GM03348 (cell line): ENCODE data around the gene HOXA10.
A peak's percentile ranks its signal among the peaks of the same experiment; 100 is the strongest.

ENCODE experiments used
- DNase-seq: peaks from one replicate; pipeline ENCODE4 v3.0.0; 2012; ENCODE audit warnings: low spot score

Gene HOXA10

DNA sequence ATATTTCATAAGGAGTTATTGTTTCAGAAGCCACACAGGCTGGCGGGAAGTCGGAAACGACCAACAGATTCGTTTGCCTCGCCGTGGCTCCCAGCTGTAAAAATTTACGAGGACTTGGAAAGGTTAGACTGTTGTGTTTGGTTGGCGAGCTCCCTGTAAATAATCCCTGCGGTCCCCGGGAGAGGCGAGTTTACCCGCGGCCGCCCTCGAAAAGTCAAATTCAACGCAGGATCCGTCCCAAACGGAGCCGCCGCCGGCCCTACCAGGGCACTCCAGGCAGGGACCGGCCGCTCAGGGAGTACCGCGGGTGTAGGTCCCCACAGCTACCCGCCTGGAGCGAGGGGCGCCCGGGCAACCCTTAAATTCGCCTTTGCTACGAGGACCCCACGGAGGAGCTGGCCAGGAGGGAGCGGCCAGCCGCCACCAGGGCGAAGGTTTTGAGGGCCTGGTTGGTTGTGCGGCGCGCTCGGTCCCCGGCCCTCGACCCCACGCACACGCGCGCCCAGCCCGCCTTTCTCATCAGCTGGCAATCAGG lies 8.1 kb downstream of the HOXA10 start:
- peak; percentile 31 for DNase-seq

DNA sequence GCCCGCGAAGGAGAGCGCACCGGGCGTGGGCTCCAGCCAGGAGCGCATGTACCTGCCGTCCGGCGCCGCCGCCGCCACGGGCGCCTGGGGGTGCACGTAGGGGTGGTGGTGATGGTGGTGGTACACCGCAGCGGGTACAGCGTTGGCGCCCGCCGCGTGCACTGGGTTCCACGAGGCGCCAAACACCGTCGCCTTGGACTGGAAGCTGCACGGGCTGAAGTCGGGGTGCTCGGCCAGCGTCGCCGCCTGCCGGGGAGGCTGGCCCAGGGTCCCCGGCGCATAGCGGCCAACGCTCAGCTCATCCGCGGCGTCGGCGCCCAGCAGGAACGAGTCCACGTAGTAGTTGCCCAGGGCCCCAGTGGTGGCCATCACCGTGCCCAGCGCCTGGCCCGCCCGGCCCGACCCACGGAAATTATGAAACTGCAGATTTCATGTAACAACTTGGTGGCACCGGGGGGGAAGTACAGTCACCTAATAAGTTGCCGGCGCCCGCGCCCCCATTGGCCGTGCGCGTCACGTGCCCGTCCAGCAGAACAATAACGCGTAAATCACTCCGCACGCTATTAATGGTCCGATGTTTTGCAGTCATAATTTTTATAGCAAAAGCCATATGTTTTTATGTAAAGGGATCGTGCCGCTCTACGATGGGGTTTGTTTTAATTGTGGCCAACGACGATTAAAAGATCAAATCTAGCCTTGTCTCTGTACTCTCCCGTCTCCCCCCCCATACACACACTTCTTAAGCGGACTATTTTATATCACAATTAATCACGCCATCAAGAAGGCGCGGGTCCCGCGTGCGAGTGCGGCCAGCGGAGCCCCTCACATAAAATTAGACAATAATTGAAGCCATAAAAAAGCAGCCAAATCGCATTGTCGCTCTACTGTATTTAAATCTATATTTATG lies 8.8 kb downstream of the HOXA10 start, which contains the start of gene HOXA9:
TSS of gene HOXA9 (minus strand) at position 449 of the 907 bp plus-strand sequence. CDS start at position 369, 80 bp downstream.
- DNase-seq: peak; percentile 91

DNA sequence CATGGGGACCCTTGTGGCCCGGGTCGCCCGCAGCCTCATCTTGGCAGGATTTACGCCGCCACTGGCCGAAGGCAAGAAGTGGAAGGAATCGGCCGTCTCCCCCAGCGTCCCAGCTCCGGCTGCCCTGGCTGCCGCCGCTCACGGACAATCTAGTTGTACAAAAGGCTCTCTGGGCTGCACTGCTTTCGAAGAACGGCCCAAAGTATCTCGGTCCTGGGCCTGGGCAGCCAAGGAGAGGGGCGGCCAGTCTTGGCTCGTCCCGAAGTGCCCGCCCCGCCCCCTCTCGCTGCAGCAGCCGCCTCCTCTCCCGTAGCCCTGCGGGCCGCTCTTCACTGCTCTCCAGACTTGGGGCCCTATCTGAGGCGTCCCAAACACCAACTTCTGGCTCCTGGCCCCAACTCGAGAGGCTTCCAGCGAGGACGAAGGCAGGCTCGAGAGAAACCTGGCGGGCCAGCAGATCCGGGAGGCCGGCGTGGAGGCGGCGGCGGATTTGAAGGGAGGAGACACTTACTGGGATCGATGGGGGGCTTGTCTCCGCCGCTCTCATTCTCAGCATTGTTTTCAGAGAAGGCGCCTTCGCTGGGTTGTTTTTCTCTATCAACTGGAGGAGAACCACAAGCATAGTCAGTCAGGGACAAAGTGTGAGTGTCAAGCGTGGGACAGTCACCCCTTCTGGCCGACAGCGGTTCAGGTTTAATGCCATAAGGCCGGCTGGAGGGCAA lies 9.6 kb downstream of the HOXA10 start:
- DNase-seq: peak; percentile 65

DNA sequence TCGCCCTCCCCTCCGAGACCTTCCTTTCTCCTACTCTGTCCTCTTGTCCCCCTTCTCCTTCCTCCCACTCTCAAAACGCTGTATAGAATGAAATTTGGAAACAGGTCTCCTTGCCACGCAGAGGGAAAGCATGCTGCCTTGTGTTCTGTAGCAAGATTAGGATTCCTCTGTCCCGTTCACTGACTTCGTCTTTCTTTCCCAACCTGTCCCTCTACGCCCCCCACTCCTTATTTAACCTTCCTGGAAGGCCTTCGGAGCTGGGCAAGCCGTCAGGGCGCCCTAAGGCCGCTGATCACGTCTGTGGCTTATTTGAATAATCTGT lies 10.1 kb downstream of the HOXA10 start:
- DNase-seq: no peak

DNA sequence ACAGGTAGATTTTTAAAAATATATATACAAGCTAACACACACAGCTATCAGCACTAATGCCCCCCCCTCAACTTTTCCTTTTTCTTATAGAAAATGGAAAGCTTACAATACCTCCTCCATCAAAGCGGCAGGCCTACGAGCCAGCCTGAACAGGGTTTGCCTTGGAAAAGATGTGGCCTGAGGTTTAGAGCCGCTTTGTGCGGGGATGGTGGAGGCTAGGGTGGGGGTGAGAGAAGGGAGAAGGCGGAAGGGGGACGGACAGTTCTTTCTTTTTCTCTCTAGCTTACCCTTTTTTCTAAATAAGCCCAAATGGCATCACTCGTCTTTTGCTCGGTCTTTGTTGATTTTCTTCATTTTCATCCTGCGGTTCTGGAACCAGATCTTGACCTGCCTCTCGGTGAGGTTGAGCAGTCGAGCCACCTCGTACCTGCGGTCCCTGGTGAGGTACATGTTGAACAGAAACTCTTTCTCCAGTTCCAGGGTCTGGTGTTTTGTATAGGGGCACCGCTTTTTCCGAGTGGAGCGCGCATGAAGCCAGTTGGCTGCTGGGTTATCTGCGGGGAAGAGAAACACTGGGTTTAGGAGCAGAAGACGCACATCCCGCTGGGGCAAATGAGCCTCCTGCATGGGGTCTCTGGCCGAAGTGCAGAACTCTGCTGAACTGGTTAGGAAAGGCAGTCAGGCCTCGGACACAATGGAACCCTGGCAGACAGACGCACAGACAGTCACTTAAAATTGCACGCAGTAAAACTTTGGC lies 10.7 kb downstream of the HOXA10 start:
- no peak for DNase-seq

DNA sequence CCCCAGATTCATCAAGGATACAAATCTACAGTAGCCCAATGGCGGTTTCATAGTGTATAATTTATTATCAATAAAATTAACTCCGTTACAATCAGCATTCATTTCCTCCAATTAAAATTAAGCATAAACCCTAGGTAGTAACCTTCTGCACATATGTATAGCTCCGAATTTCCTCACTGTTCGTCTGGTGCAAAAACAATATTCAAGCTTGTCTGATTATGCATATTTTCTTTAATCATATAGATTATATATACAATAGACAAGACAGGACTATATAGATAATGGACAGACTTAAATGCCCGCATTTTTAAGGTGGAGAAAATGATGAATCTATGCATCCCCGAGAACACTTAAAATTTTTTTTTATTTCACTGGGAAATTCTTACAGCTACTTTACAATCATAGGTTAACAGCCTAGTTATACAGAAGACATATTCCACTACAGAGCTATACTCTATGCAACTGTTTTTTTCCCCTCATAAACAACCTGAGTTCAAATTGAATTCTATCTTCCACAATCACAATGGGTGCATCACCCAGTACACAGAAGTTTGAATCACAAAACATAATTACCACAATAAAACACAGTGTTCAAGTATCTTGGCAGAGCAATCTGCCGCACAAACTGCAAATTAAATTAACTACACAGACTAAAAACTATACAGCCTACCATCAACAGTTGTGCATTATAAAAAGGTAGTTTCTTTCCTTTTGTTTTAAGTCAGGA lies 11.4 kb downstream of the HOXA10 start:
- DNase-seq: no peak

DNA sequence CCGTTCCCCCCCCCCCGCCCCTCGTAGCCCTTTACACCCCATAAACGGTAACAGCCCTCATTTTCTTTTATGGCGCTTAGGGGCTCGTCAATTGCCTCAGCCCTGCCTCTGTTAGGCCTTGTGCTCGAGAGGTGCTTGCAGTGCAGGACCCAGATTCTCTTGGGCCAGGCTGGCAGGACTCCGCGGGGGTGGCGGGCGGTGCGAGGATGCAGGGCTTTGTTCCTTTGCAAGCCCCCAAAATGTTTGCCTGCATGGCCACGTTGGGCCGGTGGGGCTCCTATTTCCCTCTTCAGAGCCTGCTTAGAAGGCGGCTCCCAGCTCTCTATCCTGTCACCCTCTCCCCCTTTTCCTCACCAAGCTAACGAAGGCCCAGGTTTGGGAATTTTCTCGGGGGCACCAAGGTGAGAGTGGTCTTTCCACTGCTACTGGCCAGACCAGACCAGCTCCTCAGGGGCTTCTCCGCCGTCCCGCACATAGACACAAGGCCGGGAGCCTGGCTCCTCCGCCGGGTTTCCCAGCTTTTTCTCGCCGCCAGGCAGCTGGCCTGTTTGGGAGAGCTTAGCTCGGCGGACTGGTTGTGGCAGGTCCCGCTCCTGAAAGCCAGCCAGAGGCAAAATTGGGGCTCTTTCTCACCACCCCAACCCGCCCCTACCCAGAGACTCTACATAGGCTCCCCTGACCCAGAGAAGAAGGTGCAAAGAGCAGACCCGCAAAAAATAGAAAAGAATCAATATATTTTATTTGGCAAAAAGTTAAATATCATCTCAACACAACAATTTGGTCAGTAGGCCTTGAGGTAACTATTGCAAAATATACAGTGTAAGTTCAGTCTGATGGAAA lies 12.2 kb downstream of the HOXA10 start:
- no peak for DNase-seq

DNA sequence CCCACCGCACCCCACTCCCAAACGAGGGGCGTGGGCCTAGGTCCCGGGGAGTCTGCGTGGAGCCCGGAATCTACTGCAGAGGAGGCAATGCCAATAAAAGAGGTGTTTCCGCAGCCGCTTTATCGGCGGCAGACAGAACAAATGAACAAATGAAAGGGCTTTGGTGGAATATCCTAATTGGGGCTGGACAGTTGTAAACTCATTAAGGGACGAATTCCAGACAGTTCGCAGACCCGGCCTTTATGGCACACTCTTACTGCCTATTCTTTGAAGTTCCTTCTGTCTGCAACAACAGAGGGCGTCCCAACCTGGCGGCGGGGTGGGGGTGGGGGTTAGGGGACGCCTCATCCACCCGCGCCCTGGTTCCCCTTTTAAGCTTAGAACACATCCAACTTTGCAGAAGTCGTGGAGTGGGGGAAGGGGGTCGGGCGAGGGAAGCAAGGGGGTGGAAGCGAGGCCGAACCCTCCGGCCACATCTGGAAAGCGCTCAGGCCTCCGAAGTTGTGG lies 12.9 kb downstream of the HOXA10 start:
- DNase-seq: no peak

DNA sequence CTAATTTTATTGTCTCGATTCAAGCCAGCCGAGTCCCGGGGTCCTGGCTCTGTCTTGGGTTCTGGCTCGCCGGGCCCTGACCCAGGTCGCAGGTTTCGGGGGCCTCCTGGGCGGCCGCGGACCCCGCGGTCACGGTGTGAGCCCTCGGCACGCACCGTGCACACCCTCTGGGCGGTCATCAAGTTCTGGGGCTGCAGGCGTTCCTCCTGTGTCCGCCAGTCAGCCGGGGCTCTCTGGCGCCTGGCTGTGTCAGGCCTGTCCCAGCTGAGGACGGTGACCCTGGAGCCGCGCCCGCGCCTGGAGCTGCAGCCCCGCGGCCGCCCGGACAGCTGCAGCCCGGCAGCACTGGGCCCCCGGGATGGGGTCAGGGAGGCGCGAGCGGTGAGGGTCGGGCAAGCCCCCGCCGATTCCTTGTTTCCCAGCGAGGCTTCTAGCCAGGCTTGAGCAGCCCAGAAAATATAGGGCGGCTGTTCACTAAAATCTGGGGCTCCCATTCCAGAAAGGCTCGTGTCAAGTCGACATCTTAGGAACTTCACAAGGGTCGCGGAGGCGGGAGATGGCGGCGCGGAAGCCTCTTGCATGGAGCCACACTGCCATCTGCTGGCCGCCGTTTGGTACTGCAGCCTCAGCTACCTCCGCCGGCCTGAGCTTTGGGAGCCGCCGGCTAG lies 13.4 kb downstream of the HOXA10 start:
- peak; percentile 82 for DNase-seq

DNA sequence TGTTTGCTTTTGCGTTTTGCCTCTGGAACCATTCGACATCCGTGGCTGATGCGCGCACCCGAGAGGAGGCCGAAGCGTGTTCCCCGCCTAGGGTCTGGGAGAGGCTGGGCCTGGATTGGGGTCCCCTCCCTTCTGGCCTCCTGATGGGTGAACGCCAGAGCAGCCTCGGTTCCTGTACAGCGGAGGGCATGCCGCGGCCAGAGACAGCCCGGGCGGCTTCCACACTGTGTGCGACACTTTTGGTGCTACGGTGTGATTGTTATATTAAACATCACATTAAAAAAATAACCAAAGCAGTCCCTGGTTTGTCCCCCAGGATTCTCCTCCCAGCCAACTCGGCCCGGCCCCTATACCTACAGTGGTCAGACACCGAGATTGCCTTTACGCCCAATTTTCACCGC lies 14.0 kb downstream of the HOXA10 start:
- no peak for DNase-seq

DNA sequence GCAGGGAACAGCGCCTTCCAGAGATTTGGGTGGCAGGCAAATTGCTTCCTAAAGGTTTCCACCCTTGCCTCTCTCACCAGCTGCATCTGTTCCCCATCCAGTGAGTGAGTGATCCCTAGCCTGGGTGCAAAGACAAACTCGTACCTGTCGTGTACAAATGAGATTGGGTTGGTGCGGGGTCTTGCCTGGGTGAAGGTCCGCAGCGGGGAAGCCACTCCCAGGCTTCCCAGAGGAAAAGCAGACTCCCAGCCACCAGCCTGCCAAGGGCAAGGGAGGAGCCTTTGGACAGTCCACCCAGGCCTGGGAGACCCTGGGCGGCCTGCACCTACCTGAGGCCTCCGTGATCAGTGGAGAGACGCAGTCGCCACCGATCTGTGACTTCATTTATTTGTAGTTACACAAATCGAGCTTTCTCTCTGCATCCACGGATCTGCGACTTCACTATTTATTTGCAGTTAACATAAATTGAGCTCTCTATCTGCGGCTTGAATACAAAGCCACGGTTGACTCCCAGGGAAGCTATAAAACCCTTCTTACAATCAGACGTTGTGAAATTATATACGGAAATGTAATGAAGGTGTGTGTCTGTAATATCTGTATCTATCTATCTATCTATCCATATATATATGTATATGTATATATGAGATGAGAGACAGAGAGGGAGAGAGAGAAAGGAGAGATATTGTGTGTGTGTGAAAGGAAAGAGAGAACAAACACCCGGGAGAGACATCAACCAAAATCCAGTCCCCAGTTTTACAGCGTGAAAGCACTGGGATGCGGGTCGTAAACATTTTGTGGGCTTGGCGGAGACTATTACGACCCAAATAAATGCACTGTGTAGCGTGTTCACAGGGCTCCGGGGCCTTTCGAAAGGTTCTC lies 14.6 kb downstream of the HOXA10 start:
- no peak for DNase-seq

DNA sequence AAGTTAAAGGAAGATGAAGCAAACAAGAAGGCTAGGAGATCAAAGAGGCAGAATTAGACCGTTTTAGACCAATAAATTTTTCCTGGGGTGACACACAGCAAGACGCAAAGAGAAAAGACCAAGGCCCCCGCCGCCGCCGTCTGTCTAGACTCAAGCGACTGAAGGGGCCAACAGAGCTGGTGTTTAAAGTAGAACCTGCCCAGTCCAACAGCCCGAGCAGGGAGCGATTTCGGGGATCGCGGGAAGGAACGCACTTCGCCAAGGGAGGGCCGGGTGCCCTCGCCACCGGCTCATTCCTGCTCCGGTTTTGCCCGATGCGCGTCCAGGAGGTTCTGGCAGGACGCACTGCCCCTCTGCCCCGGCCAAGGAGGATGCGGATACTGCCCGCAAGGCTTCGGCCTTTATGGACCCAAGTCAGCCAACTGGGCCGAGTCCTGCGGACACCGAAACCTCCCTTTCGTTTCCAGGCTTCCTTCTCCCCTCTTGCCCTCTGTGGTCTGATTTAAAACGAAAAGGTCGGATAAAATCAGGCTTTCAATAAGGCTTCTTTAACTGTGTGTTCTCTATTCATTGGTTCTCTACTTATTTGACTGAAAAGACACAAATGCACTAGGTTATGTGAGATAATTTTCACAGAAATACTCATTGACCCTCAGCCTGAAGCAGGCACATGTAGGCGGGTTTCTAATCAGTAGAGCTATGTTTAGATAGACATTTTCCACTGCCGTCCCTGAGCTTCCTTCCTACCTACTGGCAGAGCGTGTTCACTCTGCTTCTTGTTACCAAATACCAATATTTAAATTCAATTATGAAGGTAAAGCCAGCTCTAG lies 15.5 kb downstream of the HOXA10 start:
- DNase-seq: no peak

DNA sequence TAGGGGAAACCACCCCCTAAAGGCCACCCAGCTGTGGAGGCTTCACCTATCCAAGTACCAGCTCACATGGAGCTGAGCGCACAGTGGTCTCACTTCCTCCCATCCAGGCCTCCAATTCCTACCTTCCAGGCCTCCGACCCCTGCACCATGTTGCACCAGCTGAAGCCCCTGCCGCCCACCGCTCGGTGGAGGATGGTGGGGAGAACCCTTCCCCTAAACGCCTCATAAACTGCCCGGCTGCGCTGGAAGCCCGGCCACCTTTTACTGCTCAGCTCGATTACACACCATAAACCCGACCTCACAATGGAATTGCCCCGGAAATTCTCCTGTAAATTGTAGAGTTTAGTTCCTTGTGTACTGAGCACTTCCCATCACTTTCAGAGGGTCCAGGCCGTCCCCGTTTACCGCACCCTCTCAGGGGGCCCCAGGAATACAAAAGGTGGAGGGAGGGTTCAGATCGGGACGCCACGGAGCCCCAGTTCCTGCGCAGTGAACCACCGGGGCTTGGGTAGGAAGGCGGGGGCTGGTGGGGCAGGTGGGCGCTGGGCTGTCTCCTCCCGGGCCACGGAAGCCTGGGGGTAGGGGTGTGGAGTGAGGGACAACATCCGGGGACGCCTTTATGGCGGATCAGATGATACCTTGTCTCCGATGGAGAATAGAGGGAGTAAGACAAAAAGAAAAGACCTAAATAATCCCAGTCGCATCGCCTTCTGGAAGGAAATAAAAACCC lies 16.3 kb downstream of the HOXA10 start:
- DNase-seq: no peak

DNA sequence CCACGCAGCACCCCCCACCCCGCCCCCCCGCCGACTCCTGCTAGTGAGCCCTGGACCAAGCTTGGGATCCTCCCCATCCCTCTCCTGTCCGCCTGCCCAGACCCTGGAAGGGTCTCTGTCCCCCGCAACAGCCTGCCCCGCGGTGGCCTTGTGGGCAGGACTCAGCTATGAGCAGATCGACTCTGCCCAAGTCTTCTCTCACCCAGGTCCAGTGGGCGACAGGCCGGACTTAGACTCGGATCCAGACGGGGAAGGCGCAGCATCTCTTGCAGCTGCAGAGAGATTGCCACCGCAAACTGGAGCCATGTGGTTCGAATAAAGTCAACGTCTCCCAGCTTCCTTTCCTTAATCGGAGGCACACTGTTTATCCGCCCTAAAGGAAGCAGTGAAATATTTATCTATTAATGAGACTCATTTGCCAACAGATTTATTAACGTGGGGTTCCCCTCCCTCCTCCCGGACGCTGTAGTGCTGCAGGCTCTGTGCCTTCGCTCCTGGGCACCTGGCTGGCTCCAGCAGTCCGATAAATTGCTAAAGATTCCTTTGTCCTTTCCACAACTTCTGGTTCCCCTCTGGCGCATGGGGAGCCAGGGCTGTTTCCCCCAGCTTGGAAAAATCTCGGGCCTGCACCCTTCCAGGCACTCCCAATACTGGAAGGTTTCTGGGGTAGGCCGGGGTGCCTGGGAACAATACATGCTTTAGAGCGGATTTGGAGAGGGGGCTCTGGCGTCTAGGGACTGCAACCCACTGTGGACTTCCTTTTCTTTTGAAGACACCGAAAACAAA lies 17.0 kb downstream of the HOXA10 start:
- DNase-seq: no peak

DNA sequence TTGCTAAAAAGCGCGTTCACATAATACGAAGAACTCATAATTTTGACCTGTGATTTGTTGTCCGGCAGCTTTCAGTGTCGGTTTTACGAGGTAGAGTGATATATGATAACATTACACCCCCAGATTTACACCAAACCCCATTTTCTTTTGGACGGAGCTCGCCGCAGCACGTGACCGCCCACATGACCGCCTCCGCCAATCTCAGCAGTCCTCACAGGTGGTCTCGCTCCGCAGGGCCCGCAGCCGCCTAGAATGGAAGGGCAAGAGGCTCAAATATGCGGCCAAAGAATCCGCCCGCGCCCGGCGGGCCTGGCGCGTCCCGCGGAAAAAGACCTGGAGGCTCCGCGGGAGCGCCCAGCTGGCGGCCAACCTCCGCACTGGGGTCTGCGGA lies 17.6 kb downstream of the HOXA10 start, which contains the start of gene HOXA7:
TSS of gene HOXA7 (minus strand) at position 168 of the 391 bp plus-strand sequence. CDS start at position 38, 130 bp downstream.
- DNase-seq: peak; percentile 85

DNA sequence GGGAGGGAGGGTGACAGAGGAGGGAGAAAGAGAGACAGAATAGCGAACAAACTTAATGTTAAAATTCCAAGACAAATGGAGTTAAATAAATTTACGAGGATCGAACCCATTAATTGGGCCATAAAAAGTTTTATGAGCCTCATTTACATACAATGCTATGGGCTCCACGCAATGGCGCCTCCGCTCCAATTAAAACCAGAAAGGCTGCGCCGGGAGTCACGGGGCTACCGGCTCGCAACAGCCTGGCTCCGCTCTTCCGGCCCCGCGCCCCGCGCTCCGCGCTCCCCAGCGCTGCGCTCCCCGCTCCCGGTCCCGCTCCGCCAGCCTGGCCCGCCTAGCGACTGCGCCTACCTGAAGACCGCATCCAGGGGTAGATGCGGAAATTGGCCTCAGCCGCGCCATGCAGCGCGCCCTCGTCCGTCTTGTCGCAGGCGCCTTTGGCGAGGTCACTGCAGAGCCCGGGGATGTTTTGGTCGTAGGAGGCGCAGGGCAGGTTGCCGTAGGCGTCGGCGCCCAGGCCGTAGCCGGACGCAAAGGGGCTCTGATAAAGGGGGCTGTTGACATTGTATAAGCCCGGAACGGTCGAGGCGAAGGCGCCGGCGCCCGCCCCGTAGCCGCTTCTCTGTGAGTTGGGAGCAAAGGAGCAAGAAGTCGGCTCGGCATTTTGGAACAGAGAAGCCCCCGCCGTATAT lies 18.2 kb downstream of the HOXA10 start:
- DNase-seq: peak; percentile 57
